ENCODE data around the gene ANKRD13B. TPM values are rescaled to one million over a fixed set of nuclear protein-coding genes. Genes with fewer than 3 reads are reported as not detected.

ANKRD13B gene
- total and polyA plus RNA-seq, 2 of the 13 experiments (the other 11 are each of a cell fraction or from before 2014, with no cell fraction given) = 1.7 to 1.8 TPM

DNA sequence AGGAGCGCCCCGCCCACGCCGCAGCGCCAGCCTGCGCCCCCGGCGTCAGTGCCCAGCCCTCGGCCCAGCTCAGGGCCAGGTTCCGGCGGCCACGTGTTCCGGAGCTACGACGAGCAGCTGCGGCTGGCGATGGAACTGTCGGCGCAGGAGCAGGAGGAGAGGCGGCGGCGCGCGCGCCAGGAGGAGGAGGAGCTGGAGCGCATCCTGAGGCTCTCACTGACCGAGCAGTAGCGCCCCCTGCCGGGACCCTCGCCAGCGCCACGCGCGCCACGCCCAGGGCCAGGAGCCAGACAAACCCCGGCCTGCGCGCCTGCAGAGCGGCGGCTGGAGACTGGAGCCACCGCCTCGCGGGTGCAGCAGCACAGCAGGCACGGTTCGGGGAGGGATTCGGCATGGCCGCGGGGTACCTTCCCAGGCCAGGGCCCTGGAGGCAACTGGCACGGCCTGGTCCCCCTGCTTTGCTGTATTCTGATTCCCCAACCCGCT lies 20.5 kb downstream of the ANKRD13B start (continued):
- TF ChIP-seq U2AF1 (optimal IDR thresholded peaks at IDR 0.05; ENCODE audit: low read depth, low read length) (no peak), ZNF766 (CRISPR knock-in tag; IDR thresholded peaks at IDR 0.05; ENCODE audit: borderline replicate concordance) (no peak), ELF1 (CRISPR knock-in tag; IDR thresholded peaks at IDR 0.05) (no peak), PHF5A (CRISPR knock-in tag; IDR thresholded peaks at IDR 0.05; ENCODE audit: low read depth, unreplicated experiment) (no peak), BCL6 (CRISPR knock-in tag; IDR thresholded peaks at IDR 0.05) (peak; percentile 52), HOXA3 (CRISPR knock-in tag; IDR thresholded peaks at IDR 0.05) (peak; percentile 71; the same call in 1 of the 2 replicates), GABPA (IDR thresholded peaks at IDR 0.05; ENCODE audit: low read depth, low read length) (no peak), GABPA (CRISPR knock-in tag; IDR thresholded peaks at IDR 0.05; ENCODE audit: low read depth) (no peak), ZNF549 (CRISPR knock-in tag; IDR thresholded peaks at IDR 0.05) (no peak), AKAP8 (CRISPR knock-in tag; IDR thresholded peaks at IDR 0.05) (peak; percentile 68; the same call in 1 of the 2 replicates), ZNF496 (CRISPR knock-in tag; IDR thresholded peaks at IDR 0.05; ENCODE audit: insufficient replicate concordance) (no peak), PHF21A (CRISPR knock-in tag; IDR thresholded peaks at IDR 0.05) (peak; percentile 32; the same call in 1 of the 2 replicates), ZNF670 (CRISPR knock-in tag; IDR thresholded peaks at IDR 0.05; ENCODE audit: borderline replicate concordance) (no peak), ZNF747 (CRISPR knock-in tag; IDR thresholded peaks at IDR 0.05; ENCODE audit: borderline replicate concordance) (peak; percentile 58; the same call in 1 of the 2 replicates), FOXO1 (CRISPR knock-in tag; IDR thresholded peaks at IDR 0.05) (no peak)
- TF ChIP-seq, protein P1, sequence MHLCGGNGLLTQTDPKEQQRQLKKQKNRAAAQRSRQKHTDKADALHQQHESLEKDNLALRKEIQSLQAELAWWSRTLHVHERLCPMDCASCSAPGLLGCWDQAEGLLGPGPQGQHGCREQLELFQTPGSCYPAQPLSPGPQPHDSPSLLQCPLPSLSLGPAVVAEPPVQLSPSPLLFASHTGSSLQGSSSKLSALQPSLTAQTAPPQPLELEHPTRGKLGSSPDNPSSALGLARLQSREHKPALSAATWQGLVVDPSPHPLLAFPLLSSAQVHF (CRISPR knock-in tag; IDR thresholded peaks at IDR 0.05) = peak; percentile 76
- TF ChIP-seq, protein P2, sequence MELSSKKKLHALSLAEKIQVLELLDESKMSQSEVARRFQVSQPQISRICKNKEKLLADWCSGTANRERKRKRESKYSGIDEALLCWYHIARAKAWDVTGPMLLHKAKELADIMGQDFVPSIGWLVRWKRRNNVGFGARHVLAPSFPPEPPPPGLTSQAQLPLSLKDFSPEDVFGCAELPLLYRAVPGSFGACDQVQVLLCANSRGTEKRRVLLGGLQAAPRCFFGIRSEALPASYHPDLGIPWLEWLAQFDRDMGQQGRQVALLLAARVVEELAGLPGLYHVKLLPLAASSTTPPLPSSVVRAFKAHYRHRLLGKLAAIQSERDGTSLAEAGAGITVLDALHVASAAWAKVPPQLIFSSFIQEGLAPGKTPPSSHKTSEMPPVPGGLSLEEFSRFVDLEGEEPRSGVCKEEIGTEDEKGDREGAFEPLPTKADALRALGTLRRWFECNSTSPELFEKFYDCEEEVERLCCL (CRISPR knock-in tag; IDR thresholded peaks at IDR 0.05; ENCODE audit: borderline replicate concordance) = no peak
- TF ChIP-seq, protein P3, sequence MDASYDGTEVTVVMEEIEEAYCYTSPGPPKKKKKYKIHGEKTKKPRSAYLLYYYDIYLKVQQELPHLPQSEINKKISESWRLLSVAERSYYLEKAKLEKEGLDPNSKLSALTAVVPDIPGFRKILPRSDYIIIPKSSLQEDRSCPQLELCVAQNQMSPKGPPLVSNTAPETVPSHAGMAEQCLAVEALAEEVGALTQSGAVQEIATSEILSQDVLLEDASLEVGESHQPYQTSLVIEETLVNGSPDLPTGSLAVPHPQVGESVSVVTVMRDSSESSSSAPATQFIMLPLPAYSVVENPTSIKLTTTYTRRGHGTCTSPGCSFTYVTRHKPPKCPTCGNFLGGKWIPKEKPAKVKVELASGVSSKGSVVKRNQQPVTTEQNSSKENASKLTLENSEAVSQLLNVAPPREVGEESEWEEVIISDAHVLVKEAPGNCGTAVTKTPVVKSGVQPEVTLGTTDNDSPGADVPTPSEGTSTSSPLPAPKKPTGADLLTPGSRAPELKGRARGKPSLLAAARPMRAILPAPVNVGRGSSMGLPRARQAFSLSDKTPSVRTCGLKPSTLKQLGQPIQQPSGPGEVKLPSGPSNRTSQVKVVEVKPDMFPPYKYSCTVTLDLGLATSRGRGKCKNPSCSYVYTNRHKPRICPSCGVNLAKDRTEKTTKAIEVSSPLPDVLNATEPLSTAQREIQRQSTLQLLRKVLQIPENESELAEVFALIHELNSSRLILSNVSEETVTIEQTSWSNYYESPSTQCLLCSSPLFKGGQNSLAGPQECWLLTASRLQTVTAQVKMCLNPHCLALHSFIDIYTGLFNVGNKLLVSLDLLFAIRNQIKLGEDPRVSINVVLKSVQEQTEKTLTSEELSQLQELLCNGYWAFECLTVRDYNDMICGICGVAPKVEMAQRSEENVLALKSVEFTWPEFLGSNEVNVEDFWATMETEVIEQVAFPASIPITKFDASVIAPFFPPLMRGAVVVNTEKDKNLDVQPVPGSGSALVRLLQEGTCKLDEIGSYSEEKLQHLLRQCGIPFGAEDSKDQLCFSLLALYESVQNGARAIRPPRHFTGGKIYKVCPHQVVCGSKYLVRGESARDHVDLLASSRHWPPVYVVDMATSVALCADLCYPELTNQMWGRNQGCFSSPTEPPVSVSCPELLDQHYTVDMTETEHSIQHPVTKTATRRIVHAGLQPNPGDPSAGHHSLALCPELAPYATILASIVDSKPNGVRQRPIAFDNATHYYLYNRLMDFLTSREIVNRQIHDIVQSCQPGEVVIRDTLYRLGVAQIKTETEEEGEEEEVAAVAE (CRISPR knock-in tag; IDR thresholded peaks at IDR 0.05; ENCODE audit: borderline replicate concordance) = no peak; the same call in 1 of the 2 replicates
- TF ChIP-seq, protein P4, sequence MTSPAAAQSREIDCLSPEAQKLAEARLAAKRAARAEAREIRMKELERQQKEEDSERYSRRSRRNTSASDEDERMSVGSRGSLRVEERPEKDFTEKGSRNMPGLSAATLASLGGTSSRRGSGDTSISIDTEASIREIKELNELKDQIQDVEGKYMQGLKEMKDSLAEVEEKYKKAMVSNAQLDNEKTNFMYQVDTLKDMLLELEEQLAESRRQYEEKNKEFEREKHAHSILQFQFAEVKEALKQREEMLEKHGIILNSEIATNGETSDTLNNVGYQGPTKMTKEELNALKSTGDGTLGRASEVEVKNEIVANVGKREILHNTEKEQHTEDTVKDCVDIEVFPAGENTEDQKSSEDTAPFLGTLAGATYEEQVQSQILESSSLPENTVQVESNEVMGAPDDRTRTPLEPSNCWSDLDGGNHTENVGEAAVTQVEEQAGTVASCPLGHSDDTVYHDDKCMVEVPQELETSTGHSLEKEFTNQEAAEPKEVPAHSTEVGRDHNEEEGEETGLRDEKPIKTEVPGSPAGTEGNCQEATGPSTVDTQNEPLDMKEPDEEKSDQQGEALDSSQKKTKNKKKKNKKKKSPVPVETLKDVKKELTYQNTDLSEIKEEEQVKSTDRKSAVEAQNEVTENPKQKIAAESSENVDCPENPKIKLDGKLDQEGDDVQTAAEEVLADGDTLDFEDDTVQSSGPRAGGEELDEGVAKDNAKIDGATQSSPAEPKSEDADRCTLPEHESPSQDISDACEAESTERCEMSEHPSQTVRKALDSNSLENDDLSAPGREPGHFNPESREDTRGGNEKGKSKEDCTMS (CRISPR knock-in tag; conservative IDR thresholded peaks at IDR 0.05) = no peak; the same call in 1 of the 2 replicates
- TF ChIP-seq, protein P5, sequence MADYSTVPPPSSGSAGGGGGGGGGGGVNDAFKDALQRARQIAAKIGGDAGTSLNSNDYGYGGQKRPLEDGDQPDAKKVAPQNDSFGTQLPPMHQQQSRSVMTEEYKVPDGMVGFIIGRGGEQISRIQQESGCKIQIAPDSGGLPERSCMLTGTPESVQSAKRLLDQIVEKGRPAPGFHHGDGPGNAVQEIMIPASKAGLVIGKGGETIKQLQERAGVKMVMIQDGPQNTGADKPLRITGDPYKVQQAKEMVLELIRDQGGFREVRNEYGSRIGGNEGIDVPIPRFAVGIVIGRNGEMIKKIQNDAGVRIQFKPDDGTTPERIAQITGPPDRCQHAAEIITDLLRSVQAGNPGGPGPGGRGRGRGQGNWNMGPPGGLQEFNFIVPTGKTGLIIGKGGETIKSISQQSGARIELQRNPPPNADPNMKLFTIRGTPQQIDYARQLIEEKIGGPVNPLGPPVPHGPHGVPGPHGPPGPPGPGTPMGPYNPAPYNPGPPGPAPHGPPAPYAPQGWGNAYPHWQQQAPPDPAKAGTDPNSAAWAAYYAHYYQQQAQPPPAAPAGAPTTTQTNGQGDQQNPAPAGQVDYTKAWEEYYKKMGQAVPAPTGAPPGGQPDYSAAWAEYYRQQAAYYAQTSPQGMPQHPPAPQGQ (CRISPR knock-in tag; IDR thresholded peaks at IDR 0.05; ENCODE audit: borderline replicate concordance) = no peak

Data from HepG2 (cell line).